Endodermal cell (in vitro differentiated cells): ENCODE data around the gene CCDC14. TPM values are rescaled to one million over a fixed set of nuclear protein-coding genes. Genes with fewer than 3 reads are reported as not detected.

Source experiments
- DNase-seq: peaks from one replicate; pipeline ENCODE4 v3.0.0-alpha.2; 2017
- H3K27ac ChIP-seq: 2 replicates; pipeline ENCODE4 v1.5.1; 2013; ENCODE audit warnings: mild to moderate bottlenecking, low read depth, low read length, moderate library complexity
- H3K27me3 ChIP-seq: 2 replicates; pipeline ENCODE4 v1.6.1; 2013; ENCODE audit warnings: mild to moderate bottlenecking, low read length, moderate library complexity; ENCODE audit not compliant: insufficient read depth, control insufficient read depth, poor library complexity, severe bottlenecking
- H3K36me3 ChIP-seq: 2 replicates; pipeline ENCODE4 v1.7.0; 2013; ENCODE audit warnings: mild to moderate bottlenecking, low read length, moderate library complexity; ENCODE audit not compliant: control insufficient read depth, insufficient read depth
- H3K4me1 ChIP-seq: one replicate; pipeline ENCODE4 v1.7.0; 2013; ENCODE audit warnings: low read length; ENCODE audit not compliant: control insufficient read depth, insufficient read depth
- H3K4me3 ChIP-seq: 2 replicates; pipeline ENCODE4 v1.5.1; 2013; ENCODE audit warnings: mild to moderate bottlenecking, low read length, moderate library complexity
- H3K9ac ChIP-seq: 2 replicates; pipeline ENCODE4 v1.6.1; 2013; ENCODE audit warnings: mild to moderate bottlenecking, low read length, moderate library complexity; ENCODE audit not compliant: poor library complexity, severe bottlenecking; ENCODE audit errors: extremely low read depth
- H3K9me3 ChIP-seq: 2 replicates; pipeline ENCODE4 v1.6.1; 2013; ENCODE audit warnings: mild to moderate bottlenecking, low read length, moderate library complexity; ENCODE audit not compliant: control insufficient read depth
- H3K27ac Mint-ChIP-seq: 2 replicates; pipeline ENCODE4 v1.8.0; 2020; ENCODE audit warnings: mixed read lengths
- H3K27me3 Mint-ChIP-seq: 2 replicates; pipeline ENCODE4 v1.8.0; 2021; ENCODE audit warnings: mild to moderate bottlenecking, mixed read lengths; ENCODE audit not compliant: insufficient read depth
- H3K36me3 Mint-ChIP-seq: 2 replicates; pipeline ENCODE4 v1.8.0; 2020; ENCODE audit warnings: low read depth, mixed read lengths
- H3K4me1 Mint-ChIP-seq: 2 replicates; pipeline ENCODE4 v1.8.0; 2020; ENCODE audit warnings: mixed read lengths
- H3K4me3 Mint-ChIP-seq: 2 replicates; pipeline ENCODE4 v1.8.0; 2020; ENCODE audit warnings: mild to moderate bottlenecking, moderate library complexity, mixed read lengths
- H3K9me3 Mint-ChIP-seq: 2 replicates; pipeline ENCODE4 v1.8.0; 2020; ENCODE audit warnings: mild to moderate bottlenecking, mixed read lengths
- WGBS, 2 experiments: methylation state at CpG; one replicate each; pipeline versions ENCODE4 v1.1.5 to v1.1.7; 2013; ENCODE audit warnings: missing lambda C conversion rate in 2 of 2, mixed read lengths in 1 of 2; ENCODE audit not compliant: insufficient coverage in 1 of 2, insufficient read length in 1 of 2; 5-methylcytosine and 5-hydroxymethylcytosine counted together
- total RNA-seq, 2 donors: library from RNA; stranded (reverse); fragmentation: NEBNext Ultra II Directional in 1 of 2; extraction: Animal tissue kit (Norgen Biotek cat#: 25700) in 1 of 2; gene quantifications; 2 replicates in 1 of 2; 3 replicates in 1 of 2; pipeline ENCODE4 v1.2.1, GENCODE V29; 2021
- TF ChIP-seq, protein P1 (sequence below): fragments of 200-600 bp; sonication (generic); conservative IDR thresholded peaks from 2 replicates; pipeline ENCODE4 v1.5.0; 2021; ENCODE audit warnings: antibody characterized with exemption, mild to moderate bottlenecking

CCDC14 gene
- total RNA-seq, 2 donors from 2014 or later: 88.3 to 99.4 TPM

DNA sequence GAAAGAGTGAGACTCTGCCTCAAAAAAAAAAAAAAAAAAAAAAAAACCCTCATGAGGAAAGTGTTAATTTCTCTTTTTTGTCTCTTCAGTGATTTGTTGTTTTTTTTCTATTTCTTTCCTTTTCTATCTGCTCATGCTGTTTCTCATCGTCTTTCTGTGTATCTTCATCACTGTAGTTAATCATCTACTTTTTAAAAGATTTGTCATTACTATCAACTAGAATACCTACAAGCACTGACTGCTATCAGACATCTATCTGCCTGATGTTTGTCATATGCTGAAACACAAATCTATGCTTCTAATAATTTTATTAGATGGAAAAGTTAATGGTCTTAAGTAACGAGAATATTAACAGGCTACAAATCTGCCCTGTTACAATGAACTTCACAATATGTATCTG lies 26.8 kb downstream of the CCDC14 start:
- no peak overlapping the region for H3K9ac ChIP-seq
- H3K9me3 Mint-ChIP-seq: no peaks in the 10 kb centered on the region
- 83 to 85% methylated on average over 1 to 2 of the region's 2 CpGs for WGBS, 2 experiments
- H3K27ac Mint-ChIP-seq: no peak overlapping the region
- H3K36me3 ChIP-seq: peaks cover 82% of the 10 kb centered on the region
- H3K4me1 ChIP-seq: peaks cover 5% of the 10 kb centered on the region
- TF ChIP-seq, protein P1, sequence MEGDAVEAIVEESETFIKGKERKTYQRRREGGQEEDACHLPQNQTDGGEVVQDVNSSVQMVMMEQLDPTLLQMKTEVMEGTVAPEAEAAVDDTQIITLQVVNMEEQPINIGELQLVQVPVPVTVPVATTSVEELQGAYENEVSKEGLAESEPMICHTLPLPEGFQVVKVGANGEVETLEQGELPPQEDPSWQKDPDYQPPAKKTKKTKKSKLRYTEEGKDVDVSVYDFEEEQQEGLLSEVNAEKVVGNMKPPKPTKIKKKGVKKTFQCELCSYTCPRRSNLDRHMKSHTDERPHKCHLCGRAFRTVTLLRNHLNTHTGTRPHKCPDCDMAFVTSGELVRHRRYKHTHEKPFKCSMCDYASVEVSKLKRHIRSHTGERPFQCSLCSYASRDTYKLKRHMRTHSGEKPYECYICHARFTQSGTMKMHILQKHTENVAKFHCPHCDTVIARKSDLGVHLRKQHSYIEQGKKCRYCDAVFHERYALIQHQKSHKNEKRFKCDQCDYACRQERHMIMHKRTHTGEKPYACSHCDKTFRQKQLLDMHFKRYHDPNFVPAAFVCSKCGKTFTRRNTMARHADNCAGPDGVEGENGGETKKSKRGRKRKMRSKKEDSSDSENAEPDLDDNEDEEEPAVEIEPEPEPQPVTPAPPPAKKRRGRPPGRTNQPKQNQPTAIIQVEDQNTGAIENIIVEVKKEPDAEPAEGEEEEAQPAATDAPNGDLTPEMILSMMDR: no peak
- H3K36me3 Mint-ChIP-seq: peaks cover 46% of the 10 kb centered on the region
- no peak overlapping the region for H3K4me3 Mint-ChIP-seq
- no peak overlapping the region for H3K4me3 ChIP-seq
- H3K27ac ChIP-seq: no peak overlapping the region
- no peak for DNase-seq
- H3K4me1 Mint-ChIP-seq: peaks cover 37% of the 10 kb centered on the region
- no peaks in the 10 kb centered on the region for H3K27me3 ChIP-seq
- no peaks in the 10 kb centered on the region for H3K27me3 Mint-ChIP-seq
- H3K9me3 ChIP-seq: no peaks in the 10 kb centered on the region

DNA sequence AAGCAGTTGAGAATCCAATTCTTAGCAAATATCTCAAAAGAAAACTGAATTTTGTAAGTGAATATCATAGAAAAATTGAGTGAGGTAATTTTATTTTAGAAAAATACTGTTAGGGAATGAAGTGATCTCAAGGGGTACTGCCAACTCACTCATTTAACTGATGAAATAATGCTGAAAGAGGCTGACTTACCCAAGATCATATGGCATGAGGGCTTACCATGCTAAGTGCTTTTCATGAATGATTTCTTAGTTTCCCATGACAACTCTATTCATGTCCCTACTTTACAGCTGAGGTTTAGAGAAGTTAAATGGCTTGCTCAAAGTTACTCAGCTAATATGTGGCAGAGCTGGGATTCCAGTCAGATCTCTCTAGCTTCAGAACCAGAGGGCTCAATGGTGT lies 30.6 kb downstream of the CCDC14 start:
- no peak overlapping the region for H3K27ac ChIP-seq
- Mint-ChIP-seq H3K9me3 (no peaks in the 10 kb centered on the region), H3K27ac (no peak overlapping the region), H3K4me3 (no peak overlapping the region), H3K4me1 (peaks cover 5% of the 10 kb centered on the region), H3K27me3 (no peaks in the 10 kb centered on the region), H3K36me3 (peaks cover 65% of the 10 kb centered on the region)
- H3K36me3 ChIP-seq: peaks cover 82% of the 10 kb centered on the region
- H3K4me3 ChIP-seq: no peak overlapping the region
- H3K4me1 ChIP-seq: no peaks in the 10 kb centered on the region
- H3K27me3 ChIP-seq: no peaks in the 10 kb centered on the region
- DNase-seq: no peak
- H3K9ac ChIP-seq: no peak overlapping the region
- no peaks in the 10 kb centered on the region for H3K9me3 ChIP-seq
- TF ChIP-seq, protein P1: no peak

DNA sequence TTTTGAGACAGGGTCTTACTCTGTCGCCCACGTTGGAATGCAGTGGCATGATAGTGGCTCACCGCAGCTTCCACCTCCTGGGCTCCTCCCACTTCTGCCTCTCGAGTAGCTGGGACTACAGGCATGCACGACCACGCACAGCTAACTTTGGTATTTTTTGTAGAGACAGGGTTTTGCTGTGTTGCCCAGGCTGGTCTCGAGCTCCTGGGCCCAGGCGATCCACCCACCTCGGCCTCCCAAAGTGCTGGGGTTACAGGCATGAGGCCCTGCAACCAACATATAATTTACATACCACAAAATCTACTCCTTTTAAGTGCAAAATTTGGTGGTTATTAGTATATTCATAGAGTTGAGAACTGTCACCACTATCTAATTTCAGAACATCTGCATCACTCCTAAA lies 31.7 kb downstream of the CCDC14 start:
- H3K27me3 ChIP-seq: no peaks in the 10 kb centered on the region
- no peaks in the 10 kb centered on the region for H3K9me3 ChIP-seq
- no peaks in the 10 kb centered on the region for H3K9me3 Mint-ChIP-seq
- no peaks in the 10 kb centered on the region for H3K27me3 Mint-ChIP-seq
- peaks cover 1% of the 10 kb centered on the region for H3K4me1 Mint-ChIP-seq
- no peak overlapping the region for H3K27ac Mint-ChIP-seq
- H3K36me3 Mint-ChIP-seq: peaks cover 72% of the 10 kb centered on the region
- no peak overlapping the region for H3K4me3 ChIP-seq
- WGBS, 2 experiments: 95 to 98% methylated on average over 7 to 9 of the region's 9 CpGs
- H3K27ac ChIP-seq: no peak overlapping the region
- TF ChIP-seq, protein P1: no peak
- no peak overlapping the region for H3K4me3 Mint-ChIP-seq
- DNase-seq: no peak
- H3K4me1 ChIP-seq: no peaks in the 10 kb centered on the region
- peaks cover 80% of the 10 kb centered on the region for H3K36me3 ChIP-seq
- no peak overlapping the region for H3K9ac ChIP-seq
